PC-9 (cell line): ENCODE data around the gene PAXX. TPM values are rescaled to one million over a fixed set of nuclear protein-coding genes. Genes with fewer than 3 reads are reported as not detected.

Experiments used
- BruUV-seq: library from RNA; stranded (reverse); fragments of 400-500 nt; replicated peaks from 2 replicates; lab custom pipeline; 2021; lab: Mats Ljungman, UMichigan
- CTCF ChIA-PET: fragments of 300-600 bp; sonication (Branson Sonifier 250); formaldehyde crosslinking; loops from one replicate; lab custom pipeline; 2022; ENCODE audit warnings: antibody characterized with exemption; lab: Charles Lee
- POLR2A ChIA-PET: fragments of 300-600 bp; sonication (Branson Sonifier 250); formaldehyde crosslinking; loops from one replicate; lab custom pipeline; 2022; ENCODE audit warnings: antibody characterized with exemption; ENCODE audit not compliant: unreplicated experiment; lab: Charles Lee
- DNase-seq, 2 experiments: peaks; one replicate each; pipeline versions ENCODE4 v3.0.0 to v3.0.0-alpha.2; 2015 to 2022; ENCODE audit warnings: mixed read lengths in 1 of 2
- H2AFZ ChIP-seq: fragments of 200-600 bp; sonication (generic); 2 replicates; pipeline ENCODE4 v1.8.1; 2017; ENCODE audit warnings: antibody characterized with exemption
- H3F3A ChIP-seq: fragments of 200-600 bp; sonication (generic); 2 replicates; pipeline ENCODE4 v1.8.1; 2017; ENCODE audit warnings: antibody characterized with exemption, mild to moderate bottlenecking, low read depth; ENCODE audit not compliant: insufficient read depth
- H3K27ac ChIP-seq: fragments of 200-600 bp; sonication (generic); 2 replicates; pipeline ENCODE4 v1.6.1; 2016; ENCODE audit warnings: mixed run types
- H3K27me3 ChIP-seq: fragments of 200-600 bp; sonication (generic); 2 replicates; pipeline ENCODE4 v1.6.1; 2016; ENCODE audit warnings: low read depth, mixed run types; ENCODE audit not compliant: insufficient read depth
- H3K36me3 ChIP-seq: fragments of 200-600 bp; sonication (generic); 2 replicates; pipeline ENCODE4 v1.6.1; 2016; ENCODE audit warnings: low read depth, mixed run types
- H3K4me1 ChIP-seq: fragments of 200-600 bp; sonication (generic); replicated peaks from 2 replicates; pipeline ENCODE4 v1.6.1; 2016; ENCODE audit warnings: mixed run types; ENCODE audit not compliant: insufficient read depth
- H3K4me2 ChIP-seq: fragments of 200-600 bp; sonication (generic); 2 replicates; pipeline ENCODE4 v1.6.1; 2017; ENCODE audit warnings: mixed run types
- H3K4me3 ChIP-seq: fragments of 200-600 bp; sonication (generic); 2 replicates; pipeline ENCODE4 v1.6.1; 2016; ENCODE audit warnings: mixed run types
- H3K79me2 ChIP-seq: fragments of 200-600 bp; sonication (generic); 2 replicates; pipeline ENCODE4 v1.6.1; 2017; ENCODE audit warnings: low read depth, mixed run types
- H3K9me2 ChIP-seq: fragments of 200-600 bp; sonication (generic); 2 replicates; pipeline ENCODE4 v1.8.1; 2017; ENCODE audit warnings: mild to moderate bottlenecking; ENCODE audit not compliant: insufficient read depth
- H3K9me3 ChIP-seq: fragments of 200-600 bp; sonication (generic); 2 replicates; pipeline ENCODE4 v1.8.1; 2016; ENCODE audit warnings: low read depth; ENCODE audit not compliant: insufficient read depth
- H4K20me1 ChIP-seq: fragments of 200-600 bp; sonication (generic); 2 replicates; pipeline ENCODE4 v1.8.1; 2017; ENCODE audit not compliant: insufficient read depth
- CTCF ChIP-seq: fragments of 200-600 bp; sonication (generic); conservative IDR thresholded peaks from 2 replicates; pipeline ENCODE4 v1.6.1; 2017; ENCODE audit warnings: mixed run types, antibody characterized with exemption, mild to moderate bottlenecking, moderate library complexity
- EZH2 ChIP-seq: fragments of 200-600 bp; sonication (generic); IDR thresholded peaks from 2 replicates; pipeline ENCODE4 v1.8.0; 2017; ENCODE audit warnings: antibody characterized with exemption, low read depth
- intact Hi-C: fragments of 100-400 bp; cut with micrococcal nuclease; formaldehyde crosslinking; loops from one replicate; pipeline ENCODE4 v1.10.0; 2022; ENCODE audit not compliant: unreplicated experiment
- total RNA-seq: library from RNA; stranded (reverse); gene quantifications from 2 replicates; pipeline ENCODE4 v1.2.3, GENCODE V29; 2021

Gene PAXX
- total RNA-seq, 1 experiment from 2014 or later: 54.9 TPM

DNA sequence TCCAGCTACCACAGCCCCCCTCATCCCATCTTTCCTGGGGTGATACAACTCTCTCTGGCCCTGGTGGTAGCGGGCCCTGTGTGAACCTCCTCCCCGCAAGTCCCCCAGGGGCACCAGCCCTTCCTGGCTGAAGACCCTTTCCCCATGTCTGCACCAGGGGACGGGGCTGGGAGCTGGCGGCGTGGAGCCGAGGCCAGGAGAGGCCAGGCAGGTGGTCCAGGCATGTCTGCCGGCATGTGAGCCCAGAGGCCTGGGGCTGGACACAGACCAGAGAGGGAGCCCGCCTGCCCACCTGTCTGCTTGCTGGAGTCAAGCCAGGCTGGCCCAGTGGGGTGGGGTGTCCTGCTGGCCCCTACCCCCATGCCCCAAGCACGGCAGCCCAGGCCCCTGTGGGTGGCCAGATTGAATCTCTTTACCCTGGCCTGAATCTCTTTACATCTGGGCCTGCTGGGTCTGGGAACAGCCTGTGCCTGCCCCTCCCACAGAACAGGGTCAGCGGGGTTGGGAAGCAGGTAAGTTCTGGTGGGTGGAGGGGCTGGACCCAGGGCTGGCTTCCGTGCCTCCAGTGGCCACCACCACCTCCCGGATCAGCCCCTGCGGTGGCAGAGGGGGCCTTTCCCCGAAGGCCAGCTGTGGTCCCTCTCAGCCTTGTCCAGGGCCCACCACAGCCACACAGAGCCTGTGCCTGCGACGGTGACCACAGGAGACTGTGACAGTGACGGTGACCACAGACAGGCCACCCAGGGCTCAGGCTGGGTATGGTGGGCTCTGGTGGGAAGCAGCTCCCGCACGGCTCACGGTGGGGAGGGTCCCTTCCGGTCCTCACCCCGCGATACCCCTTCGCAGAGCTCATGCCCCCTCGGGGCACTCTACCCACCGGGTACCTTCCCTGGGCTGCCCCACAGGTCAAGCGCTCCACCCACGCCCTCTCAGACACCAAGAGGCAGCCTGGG lies 33.0 kb upstream of the PAXX start:
- no peaks in the 10 kb centered on the region for H3K9me2 ChIP-seq
- CTCF ChIA-PET: no interaction called here
- no peak overlapping the region for H3K4me2 ChIP-seq
- POLR2A ChIA-PET: no interaction called here
- intact Hi-C loops: no loop called here
- H2AFZ ChIP-seq: no peak overlapping the region
- no peak overlapping the region for H3K27ac ChIP-seq
- no peak overlapping the region for H3K4me3 ChIP-seq
- TF ChIP-seq EZH2 (no peak), CTCF (no peak)
- peaks cover 8% of the 10 kb centered on the region; the same call in 1 of the 2 replicates for H3F3A ChIP-seq
- peaks cover 3% of the 10 kb centered on the region for H3K4me1 ChIP-seq
- no peak for DNase-seq
- H3K27me3 ChIP-seq: no peaks in the 10 kb centered on the region
- no peaks in the 10 kb centered on the region for H4K20me1 ChIP-seq
- H3K79me2 ChIP-seq: no peaks in the 10 kb centered on the region
- no TSS peak for BruUV-seq
- H3K9me3 ChIP-seq: no peaks in the 10 kb centered on the region
- H3K36me3 ChIP-seq: no peaks in the 10 kb centered on the region

DNA sequence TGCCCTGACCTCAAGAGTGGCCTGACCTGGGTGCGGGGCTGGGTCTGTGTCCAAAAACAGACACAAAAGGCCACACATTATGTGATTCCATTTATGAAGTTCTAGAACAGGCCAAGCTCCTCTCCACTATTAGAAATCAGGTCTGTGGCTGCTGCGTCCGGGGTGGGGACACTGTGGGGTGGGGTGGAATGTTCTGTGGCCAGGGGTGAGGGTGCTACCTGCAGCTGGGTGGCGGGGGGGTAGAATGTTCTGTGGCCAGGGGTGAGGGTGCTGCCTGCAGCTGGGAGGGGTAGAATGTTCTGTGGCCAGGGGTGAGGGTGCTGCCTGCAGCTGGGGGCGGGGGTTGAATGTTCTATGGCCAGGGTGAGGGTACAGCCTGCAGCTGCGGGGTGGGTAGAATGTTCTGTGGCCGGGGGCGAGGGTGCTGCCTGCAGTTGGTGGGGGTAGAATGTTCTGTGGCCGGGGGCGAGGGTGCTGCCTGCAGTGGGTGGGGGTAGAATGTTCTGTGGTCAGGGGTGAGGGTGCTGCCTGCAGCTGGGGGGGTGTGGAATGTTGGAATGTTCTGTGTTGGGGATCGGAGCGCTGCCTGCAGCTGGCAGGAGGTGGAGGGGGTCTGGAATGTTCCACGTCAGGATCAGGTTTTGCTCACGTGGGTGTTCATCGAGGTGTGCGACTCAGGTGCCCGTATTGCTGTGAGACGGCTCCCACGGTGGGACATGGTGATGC lies 31.8 kb upstream of the PAXX start:
- Histone ChIP-seq H4K20me1 (no peaks in the 10 kb centered on the region), H3K27ac (no peak overlapping the region), H3K79me2 (no peaks in the 10 kb centered on the region), H3F3A (peaks cover 8% of the 10 kb centered on the region; the same call in 1 of the 2 replicates), H3K27me3 (no peaks in the 10 kb centered on the region), H3K4me3 (no peak overlapping the region), H3K9me3 (no peaks in the 10 kb centered on the region), H3K4me2 (no peak overlapping the region), H3K4me1 (peaks cover 10% of the 10 kb centered on the region), H3K36me3 (no peaks in the 10 kb centered on the region), H3K9me2 (no peaks in the 10 kb centered on the region), H2AFZ (no peak overlapping the region)
- TF ChIP-seq CTCF: no peak
- no peak for TF ChIP-seq EZH2
- no TSS peak for BruUV-seq
- ChIA-PET POLR2A (interaction anchor here (0.7 kb wide), 1 partner anchor 36 kb away, joined by 7 read pairs; the partner anchor contains the start of gene CLIC3), CTCF (no interaction called here)
- no peak for DNase-seq
- intact Hi-C loops: no loop called here

DNA sequence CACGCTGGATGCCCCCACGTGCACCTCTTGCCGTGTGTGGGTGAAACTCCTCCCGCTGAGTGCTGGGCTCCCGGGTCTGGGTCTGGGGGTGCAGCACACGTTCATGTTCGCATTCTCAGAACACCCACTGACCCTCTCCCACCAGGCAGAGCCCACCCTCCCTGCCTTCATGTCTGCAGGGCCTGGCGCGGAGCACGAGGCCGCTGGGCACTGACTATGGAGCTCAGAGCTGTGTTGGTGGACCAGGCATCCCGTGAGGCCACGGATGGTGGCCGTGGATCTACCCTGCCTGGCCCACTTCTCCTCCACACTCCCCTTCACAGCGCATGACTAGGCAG lies 31.3 kb upstream of the PAXX start:
- TF ChIP-seq EZH2 (no peak), CTCF (no peak)
- H3K79me2 ChIP-seq: no peaks in the 10 kb centered on the region
- H3K27ac ChIP-seq: no peak overlapping the region
- no peak overlapping the region for H3K4me2 ChIP-seq
- intact Hi-C loops: no loop called here
- DNase-seq: no peak
- H3K9me2 ChIP-seq: no peaks in the 10 kb centered on the region
- BruUV-seq: no TSS peak
- H3K36me3 ChIP-seq: no peaks in the 10 kb centered on the region
- H2AFZ ChIP-seq: no peak overlapping the region
- no peaks in the 10 kb centered on the region for H3K9me3 ChIP-seq
- CTCF ChIA-PET: no interaction called here
- no peaks in the 10 kb centered on the region for H3K27me3 ChIP-seq
- peaks cover 8% of the 10 kb centered on the region; the same call in 1 of the 2 replicates for H3F3A ChIP-seq
- peaks cover 10% of the 10 kb centered on the region for H3K4me1 ChIP-seq
- H4K20me1 ChIP-seq: no peaks in the 10 kb centered on the region
- no peak overlapping the region for H3K4me3 ChIP-seq
- POLR2A ChIA-PET: no interaction called here
